Hepatocyte (in vitro differentiated cells): ENCODE results near the gene SETBP1.

Experiments used
- CTCF ChIP-seq: fragments of 200-600 bp; sonication (generic); IDR thresholded peaks from 2 replicates; pipeline ENCODE4 v1.5.1; 2016; ENCODE audit warnings: antibody characterized with exemption, mild to moderate bottlenecking; ENCODE audit not compliant: poor library complexity
- EZH2phosphoT487 ChIP-seq: fragments of 200-600 bp; sonication (generic); IDR thresholded peaks from one replicate; pipeline ENCODE4 v1.6.1; 2018; ENCODE audit warnings: antibody characterized with exemption, mild to moderate bottlenecking, low read depth, moderate library complexity; ENCODE audit not compliant: unreplicated experiment, severe bottlenecking

DNA sequence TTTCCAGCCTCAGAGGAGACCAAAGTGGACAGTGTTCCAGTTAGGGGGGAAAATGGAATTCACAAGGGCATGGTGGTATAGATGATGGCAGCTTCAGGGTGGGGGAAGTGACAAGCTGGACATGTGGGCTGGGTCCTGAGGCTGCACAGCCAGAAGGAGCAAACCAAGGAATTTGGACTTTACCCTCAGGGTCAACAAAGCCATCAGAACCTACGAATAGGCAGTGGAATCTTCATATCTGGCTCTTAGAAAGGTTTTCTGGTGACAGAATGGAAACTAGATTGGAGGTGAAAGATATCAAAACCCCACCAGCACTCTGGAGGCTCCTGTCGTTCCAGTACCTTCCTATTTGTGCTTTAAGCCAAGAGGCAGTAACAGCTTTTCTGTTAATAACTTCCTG is 127.1 kb downstream of the SETBP1 start:
- TF ChIP-seq CTCF (no peak), EZH2phosphoT487 (no peak)
